Activated T-cell treated with anti-CD3 and anti-CD28 coated beads, Interleukin-2, amount 50 U/mL, for 4 hours (primary cell): ENCODE results near the gene PSMD12. TPM values are rescaled to one million over a fixed set of nuclear protein-coding genes. Genes with fewer than 3 reads are reported as not detected.

Experiments
- ATAC-seq, 2 donors: fragments of 200-7000 bp; cut with Tn5 transposase; one replicate each; pipeline ENCODE4 v1.10.0; 2021
- DNase-seq: peaks from one replicate; pipeline ENCODE4 v3.0.0-alpha.2; 2020
- H3K27me3 Mint-ChIP-seq: one replicate; pipeline ENCODE4 v1.8.0; 2021; ENCODE audit warnings: low read depth, mixed read lengths
- H3K36me3 Mint-ChIP-seq: one replicate; pipeline ENCODE4 v1.8.0; 2022; ENCODE audit warnings: mixed read lengths; ENCODE audit not compliant: insufficient read depth
- H3K4me1 Mint-ChIP-seq: one replicate; pipeline ENCODE4 v1.8.0; 2021; ENCODE audit warnings: low read depth, mixed read lengths
- H3K4me3 Mint-ChIP-seq: one replicate; pipeline ENCODE4 v1.8.0; 2021; ENCODE audit warnings: mild to moderate bottlenecking, moderate library complexity, mixed read lengths
- H3K9me3 Mint-ChIP-seq: one replicate; pipeline ENCODE4 v1.8.0; 2021; ENCODE audit warnings: mixed read lengths
- total RNA-seq, 3 donors: library from RNA; stranded (reverse); gene quantifications; one replicate each; pipeline ENCODE4 v1.2.1, GENCODE V29; 2021

PSMD12 gene
- total RNA-seq, 3 donors from 2014 or later, result 127 to 142 (median 139) TPM

GRCh38 chr17:67377488-67378453 is 11.4 kb upstream of the PSMD12 start:
- Mint-ChIP-seq H3K27me3 (no peaks in the 10 kb centered on the region), H3K4me1 (peaks cover 46% of the 10 kb centered on the region), H3K36me3 (peaks cover 2% of the 10 kb centered on the region), H3K9me3 (no peaks in the 10 kb centered on the region), H3K4me3 (peak overlapping the region; percentile 84)
- DNase-seq (peak; percentile 50), ATAC-seq (peak; percentile 29 to 36)

- Mint-ChIP-seq H3K4me1 (peaks cover 38% of the 10 kb centered on the region), H3K36me3 (no peaks in the 10 kb centered on the region), H3K4me3 (peak within 1 kb of the TSS; percentile 84), H3K9me3 (no peaks in the 10 kb centered on the region), H3K27me3 (no peaks in the 10 kb centered on the region)
- ATAC-seq (peak; percentile 79 to 84), DNase-seq (peak; percentile 82)
Measured at GRCh38 chr17:67376737-67377487, 10.5 kb upstream of the PSMD12 start, which contains the start of gene PITPNC1. TSS of gene PITPNC1 (plus strand) at chr17:67377281.

DNA sequence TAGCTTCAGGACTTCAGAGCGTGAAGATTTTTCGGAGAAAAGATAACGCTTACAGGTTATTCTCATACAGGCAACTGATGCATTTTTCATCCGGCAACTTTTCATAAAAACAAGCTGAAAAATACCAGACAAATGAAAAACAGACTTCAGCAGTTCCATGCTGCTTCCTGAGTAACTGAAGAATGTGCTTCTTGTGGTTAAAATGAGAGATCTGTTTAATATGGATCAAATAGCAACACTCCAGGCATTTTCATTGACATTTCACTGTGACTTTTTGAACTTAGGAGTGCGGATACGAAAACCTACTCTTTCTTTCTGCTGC is 10.0 kb upstream of the PSMD12 start:
- H3K4me3 Mint-ChIP-seq, result peak overlapping the region; percentile 80
- ATAC-seq, result no peak
- H3K4me1 Mint-ChIP-seq, result peaks cover 33% of the 10 kb centered on the region
- H3K9me3 Mint-ChIP-seq, result no peaks in the 10 kb centered on the region
- H3K27me3 Mint-ChIP-seq, result no peaks in the 10 kb centered on the region
- DNase-seq, result no peak
- no peaks in the 10 kb centered on the region for H3K36me3 Mint-ChIP-seq

GRCh38 chr17:67375716-67376115 is 9.3 kb upstream of the PSMD12 start:
- Mint-ChIP-seq H3K36me3 (no peaks in the 10 kb centered on the region), H3K4me1 (peaks cover 33% of the 10 kb centered on the region), H3K4me3 (peak overlapping the region; percentile 80), H3K27me3 (no peaks in the 10 kb centered on the region), H3K9me3 (no peaks in the 10 kb centered on the region)
- DNase-seq, result no peak
- no peak for ATAC-seq

DNA sequence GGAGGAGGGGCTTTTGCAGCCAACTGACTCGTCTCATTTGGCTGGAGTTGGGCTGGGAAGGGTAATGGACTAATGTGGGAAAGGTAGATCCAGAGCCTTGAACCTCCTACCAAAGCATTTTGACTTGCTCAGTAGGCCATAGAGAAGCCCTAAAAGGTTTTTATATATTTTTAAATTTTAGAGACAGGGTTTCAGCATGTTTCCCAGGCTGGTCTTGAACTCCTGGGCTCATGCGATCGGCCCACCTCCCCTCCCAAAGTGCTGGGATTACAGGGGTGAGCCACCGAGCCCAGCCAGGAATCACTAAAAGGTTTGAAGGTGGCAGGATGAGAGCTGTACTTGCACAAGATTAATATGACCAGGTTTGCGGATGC is 8.7 kb upstream of the PSMD12 start:
- no peaks in the 10 kb centered on the region for H3K36me3 Mint-ChIP-seq
- peak overlapping the region; percentile 42 for H3K4me3 Mint-ChIP-seq
- no peaks in the 10 kb centered on the region for H3K9me3 Mint-ChIP-seq
- H3K4me1 Mint-ChIP-seq, result peaks cover 30% of the 10 kb centered on the region
- no peak for ATAC-seq
- DNase-seq, result no peak
- no peaks in the 10 kb centered on the region for H3K27me3 Mint-ChIP-seq

DNA sequence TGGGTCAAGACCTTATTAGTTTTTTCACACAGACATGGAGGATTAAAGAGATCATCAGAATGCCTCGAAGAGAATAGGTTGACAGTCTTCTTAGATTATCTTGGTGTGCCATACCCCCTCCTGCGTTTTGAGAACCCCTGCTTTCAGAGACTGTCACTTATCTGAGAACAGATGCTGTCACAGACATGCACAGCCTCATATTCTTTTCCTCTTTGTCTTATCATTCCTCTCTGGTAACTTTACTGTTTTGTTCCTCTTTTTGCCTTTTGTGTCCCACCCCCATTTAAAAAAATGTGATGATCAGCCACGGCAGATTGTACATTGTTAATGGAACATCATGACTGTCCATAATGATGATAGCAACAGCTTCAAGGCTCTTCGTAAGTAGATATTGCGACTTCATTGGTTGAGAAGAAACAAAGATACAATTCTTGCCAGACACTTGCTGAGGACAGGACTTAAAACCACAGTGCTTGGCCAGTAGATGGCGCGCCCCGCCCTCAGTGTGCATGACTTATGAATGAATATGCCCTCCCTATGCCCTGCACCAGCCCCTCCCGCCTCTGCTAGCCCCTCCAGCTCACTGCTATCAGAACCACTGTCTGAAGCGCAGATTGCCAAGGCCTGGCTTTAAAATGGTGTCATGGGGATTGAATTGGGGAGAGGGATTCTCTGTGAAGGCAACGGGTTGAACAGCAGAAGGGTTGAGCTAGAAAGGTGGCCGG is 8.1 kb upstream of the PSMD12 start:
- H3K27me3 Mint-ChIP-seq, result no peaks in the 10 kb centered on the region
- peak; percentile 88 for DNase-seq
- no peaks in the 10 kb centered on the region for H3K9me3 Mint-ChIP-seq
- ATAC-seq, result peak; percentile 35
- H3K4me1 Mint-ChIP-seq, result peaks cover 25% of the 10 kb centered on the region
- no peaks in the 10 kb centered on the region for H3K36me3 Mint-ChIP-seq
- H3K4me3 Mint-ChIP-seq, result peak overlapping the region; percentile 42

DNA sequence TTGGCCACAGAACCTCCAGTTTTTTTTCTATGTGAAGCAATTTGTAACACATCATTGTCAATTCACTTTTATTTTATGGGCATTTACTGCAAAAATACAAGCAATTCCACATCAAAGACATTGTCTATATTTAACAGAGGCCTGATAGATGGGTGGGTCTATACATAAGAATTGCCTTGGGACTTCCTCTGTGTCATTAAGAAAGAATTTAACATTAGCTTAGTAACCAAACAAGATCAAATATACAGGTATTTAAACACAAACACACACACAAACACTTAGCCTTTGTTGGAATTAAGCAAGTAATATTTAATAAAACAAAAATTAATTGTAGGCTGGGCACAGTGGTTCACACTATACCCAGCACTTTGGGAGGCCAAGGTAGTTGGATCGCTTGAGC is 6.4 kb upstream of the PSMD12 start:
- no peak for DNase-seq
- Mint-ChIP-seq H3K27me3 (no peaks in the 10 kb centered on the region), H3K9me3 (no peaks in the 10 kb centered on the region), H3K36me3 (no peaks in the 10 kb centered on the region), H3K4me1 (peaks cover 19% of the 10 kb centered on the region), H3K4me3 (no peak overlapping the region)
- ATAC-seq, result no peak

- no peaks in the 10 kb centered on the region for H3K27me3 Mint-ChIP-seq
- DNase-seq (no peak), ATAC-seq (no peak)
- H3K4me1 Mint-ChIP-seq, result peaks cover 22% of the 10 kb centered on the region
- H3K36me3 Mint-ChIP-seq, result peaks cover 4% of the 10 kb centered on the region
- H3K9me3 Mint-ChIP-seq, result no peaks in the 10 kb centered on the region
- no peak overlapping the region for H3K4me3 Mint-ChIP-seq
Measured at GRCh38 chr17:67369676-67370075, 3.3 kb upstream of the PSMD12 start.

DNA sequence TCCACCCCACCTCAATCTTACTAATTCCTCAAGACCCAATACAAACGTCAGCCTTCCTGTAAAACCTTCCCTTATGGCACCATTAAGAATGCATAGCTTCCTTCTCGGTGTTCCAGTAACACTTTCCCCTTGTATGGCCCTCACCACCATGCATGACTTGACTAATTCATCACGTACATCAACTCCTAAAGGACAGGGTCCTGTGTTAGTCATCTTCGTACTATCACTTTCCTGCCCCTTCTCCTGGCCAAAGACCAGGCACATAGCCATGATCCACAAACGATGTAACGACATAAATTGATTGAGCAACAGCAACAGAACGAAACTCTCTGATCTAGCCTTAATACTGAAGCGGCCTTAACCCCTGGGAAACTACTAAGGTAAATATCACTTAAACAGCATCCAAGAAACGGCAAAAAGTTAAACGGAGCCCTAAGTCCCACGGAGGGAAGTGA is 612 bp downstream of the PSMD12 start:
- peak; percentile 64 for ATAC-seq
- Mint-ChIP-seq H3K36me3 (peaks cover 22% of the 10 kb centered on the region), H3K27me3 (no peaks in the 10 kb centered on the region), H3K4me3 (peak overlapping the region; percentile 99), H3K4me1 (peaks cover 50% of the 10 kb centered on the region), H3K9me3 (no peaks in the 10 kb centered on the region)
- DNase-seq, result no peak

- ATAC-seq, result no peak
- Mint-ChIP-seq H3K4me1 (peaks cover 57% of the 10 kb centered on the region), H3K4me3 (peak overlapping the region; percentile 99), H3K36me3 (peaks cover 27% of the 10 kb centered on the region), H3K9me3 (no peaks in the 10 kb centered on the region), H3K27me3 (no peaks in the 10 kb centered on the region)
- no peak for DNase-seq
Measured at GRCh38 chr17:67364847-67365737, 1.3 kb downstream of the PSMD12 start.

- Mint-ChIP-seq H3K4me3 (peak overlapping the region; percentile 29), H3K27me3 (no peaks in the 10 kb centered on the region), H3K4me1 (peaks cover 73% of the 10 kb centered on the region), H3K36me3 (peaks cover 33% of the 10 kb centered on the region), H3K9me3 (no peaks in the 10 kb centered on the region)
- no peak for ATAC-seq
- DNase-seq, result no peak
Measured at GRCh38 chr17:67362173-67362572, 4.2 kb downstream of the PSMD12 start.

DNA sequence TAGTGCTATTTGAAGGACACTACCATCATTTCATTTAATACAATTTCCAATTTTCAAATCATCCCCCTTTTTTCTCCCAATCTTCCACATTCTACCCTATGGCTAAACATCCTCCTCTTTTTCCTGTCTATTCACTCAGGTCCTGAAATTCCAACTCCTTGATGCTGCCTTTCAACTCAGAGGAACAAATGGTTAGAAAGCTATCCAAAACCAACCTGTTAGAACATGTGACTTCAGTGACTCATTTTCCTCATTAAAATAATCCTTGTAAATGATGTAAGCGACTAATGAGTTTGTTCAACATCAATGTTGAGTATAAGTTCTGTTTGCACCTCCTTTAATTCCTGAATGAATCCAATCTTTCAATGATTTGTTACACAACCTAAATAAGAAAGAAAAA is 5.5 kb downstream of the PSMD12 start:
- Mint-ChIP-seq H3K9me3 (no peaks in the 10 kb centered on the region), H3K4me3 (peak overlapping the region; percentile 67)

GRCh38 chr17:67359960-67360791 is 6.2 kb downstream of the PSMD12 start:
- peak overlapping the region; percentile 67 for H3K4me3 Mint-ChIP-seq
- H3K9me3 Mint-ChIP-seq, result no peaks in the 10 kb centered on the region
- DNase-seq (peak; percentile 36), ATAC-seq (peak; percentile 82 to 86)
- H3K36me3 Mint-ChIP-seq, result peaks cover 41% of the 10 kb centered on the region
- H3K4me1 Mint-ChIP-seq, result peaks cover 61% of the 10 kb centered on the region
- no peaks in the 10 kb centered on the region for H3K27me3 Mint-ChIP-seq

More for the DNA sequence above, 5.5 kb downstream of the PSMD12 start:
- DNase-seq, result no peak
- H3K27me3 Mint-ChIP-seq, result no peaks in the 10 kb centered on the region
- peaks cover 68% of the 10 kb centered on the region for H3K4me1 Mint-ChIP-seq
- ATAC-seq, result no peak
- peaks cover 39% of the 10 kb centered on the region for H3K36me3 Mint-ChIP-seq
